NCI-H1417 treated with DMSO at 0.1 percent for 48 hours (cell line): ENCODE data around the gene KCND2.
"Not testable (repeated sequence)": the region's sequence is repeated elsewhere in the genome, so short reads cannot be mapped to it uniquely, and the experiment has no call there.

Source experiments
- DNase-seq: peaks from one replicate; lab custom pipeline; 2025; lab: John Stamatoyannopoulos, UW

Gene KCND2

DNA sequence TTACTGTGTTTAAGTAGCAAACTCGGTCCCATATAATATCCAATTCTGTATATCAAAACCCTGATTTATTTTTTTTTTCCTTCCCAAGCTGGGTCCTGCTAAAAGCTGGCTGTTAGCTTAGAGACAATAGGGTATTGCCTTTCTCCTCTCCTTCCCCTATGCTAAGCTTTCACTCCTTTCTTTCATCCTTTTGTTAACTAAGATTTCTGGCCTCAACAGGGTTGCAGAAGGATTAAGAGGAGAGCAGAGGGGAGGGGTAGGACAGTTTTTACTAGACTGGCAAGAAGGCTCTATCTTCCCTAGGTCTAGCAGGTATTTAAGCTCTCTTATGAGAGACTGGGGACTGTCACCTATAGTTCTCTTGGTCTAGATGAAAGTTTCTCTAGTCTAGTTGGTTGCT is 229.2 kb downstream of the KCND2 start:
- DNase-seq, result no peak

DNA sequence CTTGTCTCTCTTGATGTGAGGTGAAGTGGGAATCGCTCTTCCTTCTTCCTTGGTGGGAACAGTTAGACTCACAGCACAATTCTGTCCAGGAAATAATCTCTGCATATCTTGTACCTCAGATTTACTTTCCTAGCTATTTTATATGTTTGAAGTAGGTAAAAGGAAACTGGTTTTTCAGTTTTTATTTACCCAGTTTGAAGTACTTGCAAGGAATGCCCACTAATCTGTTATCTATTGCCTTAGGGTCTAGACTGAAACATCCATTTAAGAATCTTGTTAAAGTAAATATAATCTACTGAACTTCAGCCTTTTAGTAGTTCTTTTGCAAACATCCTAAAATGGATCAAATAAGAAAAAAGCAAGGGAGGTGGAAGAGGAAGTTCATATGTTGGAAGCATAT is 229.8 kb downstream of the KCND2 start:
- DNase-seq, result no peak

DNA sequence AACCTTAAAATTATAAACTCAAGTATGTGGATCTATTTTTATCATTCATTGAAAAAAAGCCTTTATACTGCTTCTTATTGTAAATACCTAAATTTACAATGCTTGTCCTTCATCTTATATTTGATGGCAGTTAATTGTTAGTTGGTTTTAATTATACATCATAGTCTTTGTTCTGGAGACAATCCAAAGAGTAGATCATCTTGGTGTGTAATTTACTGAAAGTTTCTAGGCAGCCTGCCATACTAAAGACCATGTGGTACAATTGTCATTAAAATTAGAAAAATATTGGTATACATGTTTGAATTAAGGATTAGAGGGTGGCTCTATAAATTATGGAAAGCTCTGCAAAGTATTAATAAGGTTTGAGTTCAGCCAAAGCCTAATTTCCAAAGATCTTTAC is 231.4 kb downstream of the KCND2 start:
- DNase-seq, result no peak

DNA sequence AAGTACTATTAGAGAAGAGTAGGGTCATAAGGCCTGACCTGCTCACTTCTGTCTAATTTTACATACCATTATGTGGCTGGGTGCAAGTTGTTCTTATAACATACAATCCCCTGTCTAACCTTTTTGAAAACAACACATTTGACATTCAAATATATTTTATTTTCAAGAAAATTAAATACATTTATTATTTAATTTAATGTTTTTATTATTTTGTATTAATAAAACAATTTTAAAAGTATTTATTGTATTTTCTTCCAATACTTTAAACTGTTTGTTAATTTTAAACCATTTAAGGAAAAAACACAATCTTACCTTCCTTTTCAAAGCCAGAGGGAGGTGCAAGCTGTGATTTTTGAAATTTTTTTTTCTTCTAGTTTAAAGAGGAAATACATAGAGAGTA is 232.8 kb downstream of the KCND2 start:
- DNase-seq, result no peak

DNA sequence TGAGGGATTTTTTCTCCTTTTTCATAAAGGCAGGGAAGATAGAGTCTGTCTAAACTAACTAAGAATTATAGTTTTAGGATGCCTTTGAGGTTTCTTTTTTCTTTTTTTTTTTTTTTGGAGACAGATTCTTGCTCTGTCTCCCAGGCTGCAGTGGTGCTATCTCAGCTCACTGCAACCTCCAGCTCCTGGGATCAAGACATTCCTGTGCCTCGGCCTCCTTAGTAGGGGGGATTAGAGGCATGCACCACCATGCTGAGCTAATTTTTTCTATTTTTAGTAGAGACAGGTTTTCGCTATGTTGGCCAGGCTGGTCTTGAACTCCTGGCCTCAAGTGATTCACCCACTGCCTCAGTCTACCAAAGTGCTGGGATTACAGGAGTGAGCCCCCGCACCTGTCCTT is 239.7 kb downstream of the KCND2 start:
- DNase-seq, result no peak

DNA sequence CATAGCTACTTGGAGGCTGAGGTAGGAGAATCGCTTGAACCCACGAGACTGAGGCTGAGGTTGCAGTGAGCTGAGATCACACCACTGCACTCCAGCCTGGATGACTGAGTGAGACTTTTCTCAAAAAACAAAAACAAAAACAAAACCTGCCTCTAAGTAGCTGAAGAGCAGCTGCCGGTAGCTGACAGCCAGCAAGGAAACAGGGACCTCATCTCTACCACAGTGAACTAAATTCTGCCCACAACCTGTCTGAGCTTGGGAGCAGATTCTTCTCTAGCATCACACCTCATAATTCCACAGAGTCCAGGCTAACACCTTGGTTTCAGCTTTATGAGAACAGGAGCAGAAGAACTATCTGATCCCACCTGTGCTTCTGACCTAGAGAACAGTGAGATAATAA is 246.2 kb downstream of the KCND2 start:
- DNase-seq, result no peak

DNA sequence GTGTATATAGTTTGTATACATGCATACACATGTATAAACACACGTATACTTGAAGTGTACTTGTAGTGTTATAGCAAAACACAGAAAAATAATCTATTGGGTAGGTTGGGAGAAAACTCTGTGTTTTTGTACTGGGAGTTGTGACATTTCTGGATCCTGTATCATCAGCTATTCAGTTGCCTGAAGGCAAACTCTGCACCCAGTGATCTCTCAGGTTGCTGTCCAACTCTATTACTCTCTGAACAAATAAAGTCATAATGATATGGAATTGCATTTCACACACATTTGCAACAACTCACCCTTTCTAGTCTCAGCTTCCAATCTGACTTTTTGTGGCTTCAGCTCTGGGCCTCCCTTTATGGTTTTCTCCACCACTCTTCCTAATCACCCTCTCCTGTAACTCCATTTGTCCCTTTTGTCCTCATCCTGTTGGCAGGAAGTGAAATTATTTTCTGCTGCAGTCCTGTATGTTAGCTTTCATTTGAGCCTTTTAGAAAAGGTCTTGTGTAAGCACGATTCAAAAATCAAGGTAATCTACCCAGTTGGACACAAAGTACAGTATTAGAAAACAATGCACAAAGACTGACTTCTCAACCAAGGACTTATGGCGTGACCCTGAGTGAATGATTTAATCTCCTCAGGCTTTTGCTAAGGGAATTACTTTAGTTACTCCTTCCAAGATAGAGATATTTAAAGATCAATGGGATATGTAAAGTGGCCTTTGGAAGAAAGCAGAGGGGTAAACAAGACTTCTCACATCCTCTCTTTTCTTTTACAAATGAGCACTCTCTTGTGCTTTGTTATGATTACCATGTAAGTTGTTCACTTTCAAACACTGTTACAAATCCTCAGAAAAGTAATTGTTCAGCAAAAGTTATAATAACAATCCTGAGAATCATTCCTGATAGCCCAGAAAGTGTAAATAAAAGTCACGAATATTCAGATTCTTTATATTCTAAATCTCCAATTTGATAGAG is 249.1 kb downstream of the KCND2 start:
- no peak for DNase-seq

DNA sequence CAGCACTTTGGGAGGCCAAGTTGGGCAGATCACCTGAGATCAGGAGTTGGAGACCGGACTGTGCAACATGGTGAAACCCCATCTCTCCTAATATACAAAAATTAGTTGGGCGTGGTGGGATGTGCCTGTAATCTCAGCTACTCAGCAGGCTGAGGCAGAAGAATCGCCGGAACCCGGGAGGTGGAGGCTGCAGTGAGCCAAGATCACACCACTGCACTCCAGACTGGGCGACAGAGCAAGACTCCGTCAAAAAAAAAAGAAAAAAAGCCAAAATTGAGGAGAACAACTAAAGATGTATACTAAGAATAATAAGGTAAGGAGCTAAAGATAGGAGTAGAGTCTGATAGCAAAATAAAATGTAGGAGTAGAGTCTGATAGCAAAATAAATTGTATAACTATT is 251.0 kb downstream of the KCND2 start:
- DNase-seq, result no peak

DNA sequence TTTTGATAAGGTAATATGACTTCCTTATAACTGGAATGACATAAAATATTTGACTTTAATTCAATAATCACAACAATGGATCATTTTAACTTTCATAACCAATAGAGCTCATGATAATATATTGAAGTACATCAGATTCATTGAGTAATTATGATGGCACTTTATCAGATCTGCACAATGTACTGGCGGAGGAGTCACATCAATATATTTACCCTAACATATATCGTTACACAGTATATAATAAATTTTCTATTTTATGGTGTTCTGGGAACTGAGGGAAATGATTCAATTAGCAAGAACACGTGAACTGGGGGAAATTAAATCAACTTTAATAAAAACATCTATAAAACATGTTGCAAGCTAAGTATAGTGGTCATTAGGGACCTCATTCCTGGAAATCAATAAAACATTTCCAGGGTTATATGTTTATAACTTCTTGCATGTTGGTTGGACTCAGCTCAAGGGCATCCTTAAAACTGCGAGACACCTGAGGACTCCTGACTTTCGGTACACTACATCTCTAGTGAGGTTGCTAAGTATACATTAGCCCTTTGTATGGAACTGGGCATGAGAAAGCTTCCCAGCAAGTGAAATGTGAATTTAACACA is 254.0 kb downstream of the KCND2 start:
- no peak for DNase-seq

DNA sequence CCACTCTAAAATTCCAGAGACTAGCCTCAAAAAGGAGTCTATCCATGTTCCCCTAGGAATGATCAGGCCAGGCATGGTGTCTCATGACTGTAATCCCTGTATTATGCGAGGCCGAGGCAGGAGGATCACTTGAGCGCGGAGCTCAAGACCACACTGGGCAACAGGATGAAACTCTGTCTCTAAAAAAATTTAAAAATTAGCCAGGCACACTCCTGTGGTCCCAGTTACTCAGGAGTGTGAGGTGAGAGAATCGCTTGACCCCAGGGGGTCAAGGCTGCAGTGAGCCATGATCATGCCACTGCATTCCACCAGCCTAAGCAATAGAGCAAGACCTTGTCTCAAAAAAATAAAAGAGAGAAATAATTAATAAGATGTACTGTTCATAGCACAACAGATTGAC is 256.8 kb downstream of the KCND2 start:
- DNase-seq, result no peak

DNA sequence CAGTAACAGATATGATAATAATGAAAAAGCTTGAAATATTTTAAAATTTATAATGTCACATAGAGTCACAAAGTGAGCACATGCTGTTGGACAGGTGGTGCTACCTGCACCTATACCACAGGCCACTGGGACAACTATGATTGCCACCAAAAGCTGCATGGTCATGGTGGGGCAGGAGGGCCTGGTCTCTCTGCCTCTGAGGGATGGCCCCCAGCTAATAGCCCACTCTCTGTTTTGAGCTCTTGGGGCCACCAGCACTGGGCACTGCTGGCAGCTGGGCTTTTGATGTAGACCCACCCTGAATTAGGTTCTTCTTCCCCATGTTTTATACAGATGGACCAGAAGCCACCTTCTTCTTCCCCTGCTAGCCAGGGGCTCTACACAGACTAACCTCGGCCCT is 265.4 kb downstream of the KCND2 start:
- DNase-seq, result no peak

DNA sequence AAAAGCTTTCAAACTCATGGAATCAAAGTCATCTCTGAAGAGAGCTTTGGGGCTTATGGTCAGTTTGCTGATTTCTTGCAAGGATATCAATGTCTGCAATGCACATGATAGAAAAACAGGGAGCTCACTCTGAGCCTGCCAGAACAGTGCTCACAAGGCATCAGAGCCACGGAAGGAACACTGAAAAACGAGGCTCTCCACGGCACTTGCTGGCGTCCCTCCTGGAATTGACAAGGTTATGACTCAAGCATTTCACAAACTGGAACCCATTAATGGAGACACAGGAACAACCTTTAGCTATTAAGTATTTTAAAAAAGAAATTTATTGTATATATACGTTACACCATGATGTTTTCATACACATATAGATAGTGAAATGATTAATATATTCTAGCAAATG is 266.3 kb downstream of the KCND2 start:
- no peak for DNase-seq

DNA sequence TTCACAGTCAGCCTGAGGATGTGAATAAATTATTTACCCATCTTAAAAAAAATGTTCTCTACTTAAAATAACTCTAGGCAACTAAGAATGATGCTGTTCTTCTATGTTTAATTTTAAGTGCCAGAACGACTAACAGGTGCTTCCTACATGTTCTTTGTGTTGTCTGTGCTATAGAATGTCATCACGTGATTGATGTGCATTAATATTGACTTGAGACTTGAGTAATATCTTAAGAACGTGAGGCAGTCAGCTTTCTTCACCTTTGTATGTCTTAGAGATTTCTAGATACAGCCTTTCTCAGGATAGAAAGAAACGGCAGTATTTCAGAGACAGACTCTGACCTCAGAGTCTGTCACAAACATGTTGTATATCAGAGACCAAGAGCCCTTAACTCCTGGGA is 274.6 kb downstream of the KCND2 start:
- no peak for DNase-seq

DNA sequence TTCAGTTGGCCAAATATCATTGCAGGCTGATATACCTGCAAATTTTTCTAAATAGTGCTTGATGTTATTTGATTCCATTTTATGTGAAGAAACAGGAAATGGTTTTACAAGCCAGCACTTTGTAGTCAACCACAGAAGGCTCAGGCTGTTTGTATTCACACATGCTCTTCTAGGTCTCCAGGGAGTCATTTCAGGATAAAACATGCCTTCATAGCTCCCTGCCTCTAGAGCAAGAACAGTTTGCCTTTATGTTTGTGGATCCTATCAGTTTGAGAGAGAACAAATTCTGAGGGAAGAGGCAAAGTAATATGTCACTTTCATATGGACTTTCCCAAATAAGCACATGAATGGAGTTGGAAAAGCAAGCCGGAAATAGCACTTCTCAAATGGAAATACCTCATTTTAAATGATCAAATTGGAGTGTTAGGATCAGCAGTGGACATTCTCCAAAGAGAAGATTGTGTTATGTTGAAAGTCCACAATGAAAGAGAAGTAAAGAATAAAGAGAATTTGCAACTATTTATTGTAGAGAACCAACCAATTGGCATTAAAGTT is 277.6 kb downstream of the KCND2 start:
- no peak for DNase-seq

DNA sequence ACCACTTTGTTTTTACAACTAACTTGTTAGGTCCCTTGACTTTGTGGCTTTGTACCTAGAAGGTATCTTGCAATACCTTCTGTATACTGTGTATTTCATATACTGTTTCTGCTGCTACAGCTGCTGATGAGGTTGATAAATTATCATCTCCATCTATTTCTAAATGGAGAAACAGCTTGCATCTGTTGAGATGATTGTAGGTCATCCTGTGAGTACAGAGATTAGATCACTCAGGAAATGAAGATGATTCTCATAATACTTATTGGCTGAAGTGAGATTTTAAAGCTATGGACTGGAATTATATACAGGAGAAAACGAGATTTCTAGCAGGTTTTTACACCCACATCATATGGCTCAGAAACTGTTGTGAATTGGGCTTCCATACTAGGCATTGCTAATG is 280.5 kb downstream of the KCND2 start:
- DNase-seq, result no peak

DNA sequence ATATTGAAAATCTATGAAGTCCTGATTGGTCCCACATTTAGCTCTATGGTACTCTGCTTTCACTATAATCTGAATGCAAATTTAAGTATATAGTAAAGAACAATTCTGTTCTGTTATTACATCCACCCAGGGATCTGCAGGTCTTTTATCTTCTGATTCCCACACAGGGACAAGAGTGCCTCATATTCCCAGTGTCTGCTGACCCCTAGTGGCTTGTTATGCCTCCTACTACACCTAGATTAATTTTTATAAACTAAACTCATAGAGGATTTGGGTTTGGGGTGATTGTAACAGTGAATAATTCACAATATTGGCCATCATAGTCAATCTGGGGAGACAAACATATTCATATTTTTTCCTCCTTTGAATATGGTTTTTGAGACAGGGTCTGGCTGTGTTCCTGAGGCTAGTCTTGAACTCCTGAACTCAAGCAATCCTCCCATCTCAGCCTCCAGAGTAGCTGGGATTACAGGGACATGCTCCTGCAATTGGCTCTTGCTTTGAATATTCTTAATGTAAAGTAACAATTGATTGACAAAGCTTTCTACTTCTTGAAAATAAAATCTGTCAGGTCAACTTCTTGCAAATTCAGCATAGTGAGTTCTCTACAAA is 282.1 kb downstream of the KCND2 start:
- DNase-seq, result peak; percentile 36

DNA sequence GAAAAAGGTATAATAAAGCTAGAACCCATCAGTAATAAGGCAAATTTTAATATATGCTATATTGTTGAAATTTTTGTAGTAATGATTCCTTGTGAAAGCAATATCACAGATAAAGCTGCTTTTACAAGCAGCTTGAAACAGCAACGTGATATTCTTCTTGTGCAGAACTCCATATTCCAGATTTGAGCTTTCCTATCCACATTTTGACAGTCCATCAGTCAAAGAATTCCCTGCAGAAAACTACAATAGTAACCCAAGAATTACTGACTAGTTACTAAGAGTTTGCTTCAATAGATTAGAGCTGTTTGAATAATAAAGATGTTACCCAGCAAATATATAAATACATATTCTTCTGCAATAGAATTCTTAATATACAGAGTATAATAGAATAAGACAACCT is 291.2 kb downstream of the KCND2 start:
- no peak for DNase-seq

DNA sequence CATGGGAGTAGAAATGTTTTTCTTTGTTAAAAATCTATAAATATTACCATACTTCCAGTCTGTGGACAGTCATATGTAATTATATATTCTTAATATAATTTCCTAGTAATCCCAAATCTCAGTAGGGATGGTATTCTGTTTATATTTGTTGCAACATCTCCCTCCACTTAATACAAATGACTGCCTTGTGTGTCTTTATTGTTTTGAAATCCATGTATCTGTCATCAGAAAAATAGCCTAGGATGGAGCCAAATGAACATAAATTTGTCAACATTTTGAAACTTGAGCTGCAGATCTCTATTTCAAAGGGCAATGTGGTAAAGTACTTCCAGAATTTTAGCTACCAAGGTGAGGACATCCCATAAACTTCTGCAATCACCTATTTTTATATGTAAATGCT is 294.2 kb downstream of the KCND2 start:
- no peak for DNase-seq

DNA sequence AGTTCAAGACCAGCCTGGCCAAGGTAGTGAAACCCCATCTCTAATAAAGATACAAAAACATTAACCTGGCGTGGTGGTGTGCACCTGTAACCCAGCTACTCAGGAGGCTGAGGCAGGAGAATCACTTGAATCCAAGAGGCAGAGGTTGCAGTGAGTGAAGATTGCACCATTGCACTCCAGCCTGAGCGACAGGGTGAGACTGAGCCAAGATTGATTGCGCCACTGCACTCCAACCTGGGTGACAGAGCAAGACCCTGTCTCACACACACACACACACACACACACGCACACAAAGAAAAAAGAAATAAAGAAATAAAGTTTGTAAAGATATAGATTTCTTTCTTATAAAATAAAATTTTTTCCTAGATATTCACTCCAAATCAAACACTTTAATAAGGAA is 305.7 kb downstream of the KCND2 start:
- DNase-seq, result not testable (repeated sequence)

DNA sequence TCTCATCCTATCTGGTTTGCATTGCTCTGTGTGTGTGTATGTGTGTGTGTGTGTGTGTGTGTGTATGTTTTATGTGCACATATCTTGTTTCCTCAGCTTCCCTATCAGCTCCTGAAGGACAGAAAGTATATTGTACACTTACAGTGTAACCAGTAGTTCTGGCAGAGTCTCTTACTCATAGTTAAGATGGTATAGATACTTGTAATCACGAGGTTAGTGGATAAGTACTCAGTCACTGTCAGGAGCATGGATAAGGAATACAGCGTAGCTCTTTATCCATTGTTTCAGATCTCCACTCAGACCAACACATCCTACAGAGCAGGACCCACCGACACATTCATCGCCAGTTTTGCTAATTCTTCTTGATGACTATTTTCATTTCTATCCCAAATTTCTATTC is 309.9 kb downstream of the KCND2 start:
- DNase-seq, result no peak

DNA sequence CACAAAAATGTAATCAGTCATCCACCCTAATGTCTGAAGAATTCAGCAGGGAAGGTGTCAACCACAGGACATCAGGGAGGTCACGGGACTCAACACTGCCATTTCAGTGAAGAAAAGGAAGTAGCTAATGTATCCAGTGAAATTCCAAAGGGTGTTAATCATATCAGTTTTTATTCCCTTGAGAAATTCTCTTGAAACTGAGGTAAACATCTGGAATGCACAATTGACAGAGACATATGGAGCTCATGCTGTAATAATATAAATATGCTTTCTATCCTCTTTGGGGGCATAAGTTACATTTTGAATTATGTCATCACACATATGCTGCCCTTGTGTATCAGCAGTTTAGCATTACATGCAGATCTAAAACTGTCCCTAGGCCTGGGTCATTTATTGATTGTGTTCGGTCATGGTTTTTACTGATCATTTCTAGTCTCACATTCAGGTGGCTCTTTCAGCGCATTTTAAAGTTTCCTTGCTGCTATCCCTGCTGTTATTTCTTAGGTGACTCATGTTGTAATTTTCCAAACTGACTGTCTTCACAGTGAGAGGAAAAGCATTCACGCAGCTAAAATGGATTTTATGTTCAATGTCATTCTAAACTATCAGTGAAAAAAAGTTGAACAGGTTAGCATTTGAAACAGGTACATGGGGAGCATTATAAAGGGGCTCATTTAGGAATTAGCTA is 311.1 kb downstream of the KCND2 start:
- DNase-seq, result no peak

DNA sequence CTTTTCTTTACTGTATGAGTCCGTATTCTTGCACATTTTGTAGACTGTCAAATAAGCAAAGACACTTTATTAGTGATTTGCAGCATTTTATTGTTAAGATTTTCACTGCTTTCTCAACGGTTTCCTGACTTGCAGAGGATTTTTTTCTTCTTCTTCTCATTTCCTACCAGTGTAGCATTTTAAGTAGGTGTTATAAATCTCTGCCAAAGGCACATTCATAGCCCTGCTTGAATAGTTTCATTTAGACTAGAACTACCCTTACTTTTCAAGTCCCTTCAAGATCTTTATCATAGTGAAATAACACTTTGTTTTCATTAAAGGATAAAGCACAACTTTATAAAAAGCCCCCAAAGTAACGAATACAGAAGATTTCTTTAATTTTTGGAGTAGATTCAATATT is 313.6 kb downstream of the KCND2 start:
- no peak for DNase-seq
